ENCODE results near the gene WDR41. TPM values are rescaled to one million over a fixed set of nuclear protein-coding genes. Genes with fewer than 3 reads are reported as not detected.

The WDR41 gene
- total RNA-seq, 1 experiment from 2014 or later, result 39.8 TPM

GRCh38 chr5:77431719-77432118 is 60.4 kb downstream of the WDR41 start (continued):
- no peak for TF ChIP-seq ARID4B (CRISPR knock-in tag; IDR thresholded peaks at IDR 0.05; ENCODE audit: borderline replicate concordance)

- ChIA-PET POLR2A (no interaction called here), CTCF (no interaction called here)
- Mint-ChIP-seq H3K27ac (no peak overlapping the region), H3K4me1 (no peaks in the 10 kb centered on the region), H3K9me3 (no peaks in the 10 kb centered on the region), H3K36me3 (peaks cover 9% of the 10 kb centered on the region), H3K4me3 (no peak overlapping the region), H3K27me3 (ENCODE audit: low read depth) (no peaks in the 10 kb centered on the region)
- no peak for TF ChIP-seq TCF7 (CRISPR knock-in tag; IDR thresholded peaks at IDR 0.05; ENCODE audit: low read depth)
- TF ChIP-seq AFF4 (CRISPR knock-in tag; IDR thresholded peaks at IDR 0.05; ENCODE audit: borderline replicate concordance), result no peak
- no peak for TF ChIP-seq SOX15 (CRISPR knock-in tag; IDR thresholded peaks at IDR 0.05)
- no peak for TF ChIP-seq ZNF416 (CRISPR knock-in tag; IDR thresholded peaks at IDR 0.05)
- no peak for TF ChIP-seq ATF2 (CRISPR knock-in tag; IDR thresholded peaks at IDR 0.05; ENCODE audit: borderline replicate concordance, low read depth)
- no peak for TF ChIP-seq SMAD3 (CRISPR knock-in tag; IDR thresholded peaks at IDR 0.05; ENCODE audit: borderline replicate concordance)
- no peak for TF ChIP-seq EMX1 (CRISPR knock-in tag; IDR thresholded peaks at IDR 0.05)
- TF ChIP-seq CTCF (IDR thresholded peaks at IDR 0.05), result no peak
- no peak for TF ChIP-seq ZNF121 (CRISPR knock-in tag; IDR thresholded peaks at IDR 0.05)
- no peak for TF ChIP-seq ZNF425 (CRISPR knock-in tag; conservative IDR thresholded peaks at IDR 0.05)
- TF ChIP-seq NR3C1 (CRISPR knock-in tag; conservative IDR thresholded peaks at IDR 0.05; ENCODE audit: low read depth), result no peak
- no peak for TF ChIP-seq TEAD4 (CRISPR knock-in tag; IDR thresholded peaks at IDR 0.05)
- TF ChIP-seq ZNF232 (CRISPR knock-in tag; IDR thresholded peaks at IDR 0.05), result no peak
- no peak for TF ChIP-seq ATF3 (CRISPR knock-in tag; conservative IDR thresholded peaks at IDR 0.05)
- TF ChIP-seq CREM (CRISPR knock-in tag; IDR thresholded peaks at IDR 0.05), result no peak
- no peak for TF ChIP-seq GRHL2 (CRISPR knock-in tag; IDR thresholded peaks at IDR 0.05; ENCODE audit: insufficient replicate concordance, severe bottlenecking)
- TF ChIP-seq RORB (CRISPR knock-in tag; IDR thresholded peaks at IDR 0.05), result no peak
- no peak for TF ChIP-seq GTF2I (CRISPR knock-in tag; conservative IDR thresholded peaks at IDR 0.05)
- TF ChIP-seq ATF6 (CRISPR knock-in tag; IDR thresholded peaks at IDR 0.05), result no peak
- no peak for TF ChIP-seq OVOL2 (CRISPR knock-in tag; IDR thresholded peaks at IDR 0.05; ENCODE audit: borderline replicate concordance)
- no peak for DNase-seq (ENCODE audit: low spot score)
- no peak for ATAC-seq
These were observed 60.8 kb downstream of the WDR41 start for GRCh38 chr5:77431286-77431685.
